H1 (cell line): ENCODE measurements around the gene LYPD6B. TPM values are rescaled to one million over a fixed set of nuclear protein-coding genes. Genes with fewer than 3 reads are reported as not detected.

Experiments used
- CTCF ChIA-PET: fragments of 300-600 bp; sonication (Branson Sonifier 250); formaldehyde crosslinking; loops from one replicate; lab custom pipeline; 2021; ENCODE audit not compliant: partially characterized antibody; lab: Charles Lee
- POLR2A ChIA-PET: fragments of 300-600 bp; sonication (Branson Sonifier 250); formaldehyde crosslinking; loops from one replicate; lab custom pipeline; 2021; ENCODE audit warnings: inconsistent platforms; ENCODE audit not compliant: partially characterized antibody; lab: Charles Lee
- DNase-seq, 2 experiments: peaks; one replicate each; pipeline versions ENCODE4 v3.0.0 to v3.0.0-alpha.2; 2010 to 2022; ENCODE audit warnings: low spot score in 2 of 2, low read depth in 1 of 2, mixed read lengths in 1 of 2
- FAIRE-seq: peaks from 2 replicates; lab custom pipeline; 2011; peaks lifted over from hg19 to GRCh38; lab: Jason Lieb, UNC
- H2AFZ ChIP-seq: 2 replicates; pipeline ENCODE4 v1.8.1; 2012; ENCODE audit warnings: low read length, inconsistent platforms
- H2AK5ac ChIP-seq: 2 replicates; pipeline ENCODE4 v1.6.1; 2013; ENCODE audit warnings: low read depth, low read length
- H2BK120ac ChIP-seq: replicated peaks from 2 replicates; pipeline ENCODE3; 2013; ENCODE audit warnings: low read depth, low read length, inconsistent platforms
- H2BK12ac ChIP-seq: 2 replicates; pipeline ENCODE4 v1.6.1; 2013; ENCODE audit warnings: low read depth, low read length
- H2BK15ac ChIP-seq: 2 replicates; pipeline ENCODE4 v1.6.1; 2013; ENCODE audit warnings: low read length
- H2BK20ac ChIP-seq: 2 replicates; pipeline ENCODE4 v1.6.1; 2013; ENCODE audit warnings: low read length
- H2BK5ac ChIP-seq: 2 replicates; pipeline ENCODE4 v1.6.1; 2013; ENCODE audit warnings: low read depth, low read length
- H3K14ac ChIP-seq: 2 replicates; pipeline ENCODE4 v1.6.1; 2013; ENCODE audit warnings: inconsistent platforms; ENCODE audit not compliant: insufficient read length
- H3K18ac ChIP-seq: 2 replicates; pipeline ENCODE4 v1.6.1; 2013; ENCODE audit warnings: low read length; ENCODE audit errors: extremely low read depth
- H3K23ac ChIP-seq: 2 replicates; pipeline ENCODE4 v1.6.1; 2013; ENCODE audit warnings: inconsistent platforms; ENCODE audit not compliant: insufficient read length
- H3K23me2 ChIP-seq: 2 replicates; pipeline ENCODE4 v1.6.1; 2013; ENCODE audit warnings: low read depth, low read length
- H3K27ac ChIP-seq: 2 replicates; pipeline ENCODE4 v1.6.1; 2011; ENCODE audit warnings: low read depth, low read length, inconsistent platforms
- H3K27me3 ChIP-seq, 4 experiments: replicated peaks in 1 of 4; 1 replicate in 1 of 4; 2 replicates in 3 of 4; pipeline versions ENCODE4 v1.6.1 to v1.8.1; 2011 to 2013; ENCODE audit warnings: low read length in 3 of 4, mild to moderate bottlenecking in 3 of 4, inconsistent platforms in 2 of 4, mixed read lengths in 2 of 4, moderate library complexity in 1 of 4; ENCODE audit not compliant: control insufficient read depth in 3 of 4, insufficient read depth in 3 of 4; ENCODE audit errors: extremely low read depth in 1 of 4
- H3K36me3 ChIP-seq, 4 experiments: 2 replicates each; pipeline versions ENCODE4 v1.6.1 to v1.8.1; 2011 to 2013; ENCODE audit warnings: mild to moderate bottlenecking in 4 of 4, low read length in 3 of 4, moderate library complexity in 2 of 4, control low read depth in 1 of 4, inconsistent platforms in 1 of 4; ENCODE audit not compliant: insufficient read depth in 4 of 4, control insufficient read depth in 2 of 4
- H3K4ac ChIP-seq: replicated peaks from 2 replicates; pipeline ENCODE3; 2013; ENCODE audit warnings: low read length, low read depth, mixed read lengths, inconsistent platforms; ENCODE audit not compliant: insufficient read length
- H3K4me1 ChIP-seq, 4 experiments: replicated peaks in 1 of 4; 1 replicate in 1 of 4; 2 replicates in 3 of 4; pipeline versions ENCODE4 v1.6.1 to v1.8.1; 2011 to 2013; ENCODE audit warnings: low read length in 3 of 4, inconsistent platforms in 2 of 4, mixed read lengths in 1 of 4; ENCODE audit not compliant: insufficient read depth in 4 of 4, control insufficient read depth in 3 of 4
- H3K4me2 ChIP-seq, 2 experiments: 2 replicates each; pipeline versions ENCODE4 v1.6.1 to v1.8.1; 2011 to 2013; ENCODE audit warnings: low read depth in 2 of 2, low read length in 2 of 2, control low read depth in 1 of 2, inconsistent platforms in 1 of 2, mild to moderate bottlenecking in 1 of 2; ENCODE audit not compliant: insufficient read depth in 1 of 2
- H3K4me3 ChIP-seq, 4 experiments: fragments of 200-600, 300-600 bp in 1 of 4; sonication (generic), shearing (Covaris generic), sonication (Bioruptor Twin) in 1 of 4; 2 replicates each; pipeline versions ENCODE4 v1.5.1 to v1.8.1; 2011 to 2016; ENCODE audit warnings: low read length in 4 of 4, low read depth in 3 of 4, control low read depth in 2 of 4, inconsistent platforms in 2 of 4, mild to moderate bottlenecking in 2 of 4, mixed read lengths in 1 of 4, moderate library complexity in 1 of 4; ENCODE audit not compliant: insufficient read depth in 2 of 4; ENCODE audit errors: extremely low read depth in 1 of 4
- H3K56ac ChIP-seq: replicated peaks from 2 replicates; pipeline ENCODE3; 2013; ENCODE audit warnings: low read depth, mild to moderate bottlenecking, mixed read lengths, low read length, inconsistent platforms; ENCODE audit not compliant: insufficient read length
- H3K79me1 ChIP-seq: 2 replicates; pipeline ENCODE4 v1.6.1; 2013; ENCODE audit warnings: low read depth, low read length, control low read depth
- H3K79me2 ChIP-seq, 2 experiments: 2 replicates each; pipeline versions ENCODE4 v1.6.1 to v1.8.1; 2012 to 2013; ENCODE audit warnings: low read length in 2 of 2, mild to moderate bottlenecking in 2 of 2, inconsistent platforms in 1 of 2; ENCODE audit not compliant: insufficient read depth in 2 of 2, control insufficient read depth in 1 of 2
- H3K9ac ChIP-seq, 4 experiments: replicated peaks in 1 of 4; 1 replicate in 1 of 4; 2 replicates in 3 of 4; pipeline versions ENCODE4 v1.6.1 to v1.8.1; 2011 to 2013; ENCODE audit warnings: low read depth in 3 of 4, low read length in 3 of 4, control low read depth in 2 of 4, mild to moderate bottlenecking in 2 of 4, moderate library complexity in 2 of 4, inconsistent platforms in 1 of 4; ENCODE audit errors: extremely low read depth in 1 of 4
- H3K9me3 ChIP-seq, 2 experiments: 2 replicates each; pipeline versions ENCODE4 v1.6.1 to v1.8.1; 2012 to 2013; ENCODE audit warnings: mild to moderate bottlenecking in 2 of 2, moderate library complexity in 2 of 2, control low read depth in 1 of 2, inconsistent platforms in 1 of 2, low read depth in 1 of 2, low read length in 1 of 2, mixed read lengths in 1 of 2; ENCODE audit not compliant: insufficient read depth in 2 of 2
- H4K20me1 ChIP-seq, 2 experiments: replicated peaks in 1 of 2; 2 replicates each; pipeline versions ENCODE3 to v1.8.1; 2011 to 2013; ENCODE audit warnings: inconsistent platforms in 2 of 2, low read length in 2 of 2, mild to moderate bottlenecking in 1 of 2; ENCODE audit not compliant: insufficient read depth in 2 of 2, control insufficient read depth in 1 of 2
- H4K5ac ChIP-seq: 2 replicates; pipeline ENCODE4 v1.6.1; 2013; ENCODE audit warnings: low read length, low read depth, mixed read lengths, inconsistent platforms; ENCODE audit not compliant: insufficient read length
- H4K8ac ChIP-seq: 2 replicates; pipeline ENCODE4 v1.8.0; 2013; ENCODE audit warnings: mild to moderate bottlenecking, moderate library complexity, low read length, inconsistent platforms; ENCODE audit not compliant: insufficient read depth; ENCODE audit errors: extremely low read depth
- H4K91ac ChIP-seq: replicated peaks from 2 replicates; pipeline ENCODE3; 2013; ENCODE audit warnings: low read length, mixed read lengths, inconsistent platforms; ENCODE audit not compliant: insufficient read length
- BACH1 ChIP-seq: IDR thresholded peaks from 2 replicates; pipeline ENCODE4 v1.6.1; 2012; ENCODE audit warnings: low read length, improper control_type of control experiment
- BCL11A ChIP-seq, 2 experiments: IDR thresholded peaks; one replicate each; pipeline ENCODE4 v1.6.1; 2011; ENCODE audit warnings: low read depth in 2 of 2, low read length in 2 of 2, mild to moderate bottlenecking in 2 of 2
- CEBPB ChIP-seq: IDR thresholded peaks from 2 replicates; pipeline ENCODE4 v1.6.1; 2012; ENCODE audit warnings: low read depth, low read length
- CTCF ChIP-seq, 3 experiments: IDR thresholded peaks; 1 replicate in 2 of 3; 2 replicates in 1 of 3; pipeline versions ENCODE4 v1.5.1 to v1.6.1; 2011; ENCODE audit warnings: low read length in 3 of 3, mild to moderate bottlenecking in 3 of 3, inconsistent platforms in 2 of 3, low read depth in 1 of 3, moderate library complexity in 1 of 3; ENCODE audit not compliant: insufficient read depth in 1 of 3; ENCODE audit errors: control extremely low read depth in 1 of 3
- EGR1 ChIP-seq: IDR thresholded peaks from 2 replicates; pipeline ENCODE4 v1.6.1; 2011; ENCODE audit warnings: low read depth, low read length, borderline replicate concordance
- FOSL1 ChIP-seq: IDR thresholded peaks from 2 replicates; pipeline ENCODE4 v1.6.1; 2011; ENCODE audit warnings: mild to moderate bottlenecking, low read depth, low read length, moderate library complexity; ENCODE audit not compliant: insufficient read depth
- KDM1A ChIP-seq: fragments of 200-600, 300-600 bp; sonication (generic); IDR thresholded peaks from 2 replicates; pipeline ENCODE4 v1.7.1; 2016; ENCODE audit warnings: mild to moderate bottlenecking, low read length, borderline replicate concordance
- NRF1 ChIP-seq: IDR thresholded peaks from 2 replicates; pipeline ENCODE4 v1.6.1; 2011; ENCODE audit warnings: mild to moderate bottlenecking, low read depth, low read length, improper control_type of control experiment
- RAD21 ChIP-seq, 2 experiments: IDR thresholded peaks in 1 of 2; conservative IDR thresholded peaks in 1 of 2; 2 replicates each; pipeline ENCODE4 v1.6.1; 2011; ENCODE audit warnings: low read depth in 2 of 2, low read length in 2 of 2, improper control_type of control experiment in 1 of 2, inconsistent platforms in 1 of 2, mild to moderate bottlenecking in 1 of 2, moderate library complexity in 1 of 2
- RBBP5 ChIP-seq: IDR thresholded peaks from 2 replicates; pipeline ENCODE4 v1.7.1; 2012; ENCODE audit warnings: low read depth, mild to moderate bottlenecking, inconsistent platforms, low read length, moderate library complexity, borderline replicate concordance
- SIRT6 ChIP-seq: IDR thresholded peaks from one replicate; pipeline ENCODE4 v1.7.1; 2012; ENCODE audit warnings: low read length, inconsistent platforms
- SIX5 ChIP-seq: IDR thresholded peaks from 2 replicates; pipeline ENCODE4 v1.6.1; 2011; ENCODE audit warnings: mild to moderate bottlenecking, low read depth, low read length
- SRF ChIP-seq: IDR thresholded peaks from 2 replicates; pipeline ENCODE4 v1.6.1; 2011; ENCODE audit warnings: mild to moderate bottlenecking, low read depth, low read length, moderate library complexity
- WGBS, 2 experiments: shearing (Covaris generic) in 1 of 2; methylation state at CpG; one replicate each; pipeline versions ENCODE4 v1.1.6 to v1.1.7; 2013 to 2015; ENCODE audit warnings: low lambda C conversion rate in 2 of 2, mixed read lengths in 2 of 2, inconsistent platforms in 1 of 2, low coverage in 1 of 2, missing lambda C conversion rate in 1 of 2; ENCODE audit not compliant: insufficient replicate concordance in 2 of 2, insufficient coverage in 1 of 2, insufficient read length in 1 of 2; ENCODE audit errors: extremely low coverage in 1 of 2, missing lambda C conversion rate in 1 of 2; 5-methylcytosine and 5-hydroxymethylcytosine counted together
- polyA plus RNA-seq, 7 experiments: library from polyadenylated mRNA; depleted of rRNA in 3 of 7; stranded (reverse) in 5 of 7; unstranded in 2 of 7; fragments of >200 nt in 5 of 7; fragments of 200-250 nt in 2 of 7; gene quantifications; 1 replicate in 5 of 7; 2 replicates in 1 of 7; 4 replicates in 1 of 7; pipeline versions ENCODE4 v1.2.1 to v1.2.3, GENCODE V29; 2011 to 2013; ENCODE audit warnings: missing spikeins in 2 of 7, mixed read lengths in 2 of 7
- total RNA-seq: library from RNA; stranded (reverse); fragmentation: NEBNext Ultra II Directional; extraction: Animal tissue kit (Norgen Biotek cat#: 25700); gene quantifications from 2 replicates; pipeline ENCODE4 v1.2.1, GENCODE V29; 2021

LYPD6B gene
- total and polyA plus RNA-seq, 2 of the 8 experiments (the other 6 are each of a cell fraction or from before 2014, with no cell fraction given): 2.2 to 3.5 TPM

GRCh38 chr2:149192427-149192826 is 153.9 kb downstream of the LYPD6B start:
- Histone ChIP-seq H3K4me2 (no peak overlapping the region), H3K36me3 (no peaks in the 10 kb centered on the region), H4K8ac (no peak overlapping the region), H2BK5ac (no peak overlapping the region), H3K14ac (no peak overlapping the region), H3K4ac (no peak overlapping the region), H4K5ac (no peak overlapping the region), H3K79me1 (no peaks in the 10 kb centered on the region), H2AFZ (no peak overlapping the region), H3K56ac (no peak overlapping the region), H3K4me3 (no peak overlapping the region), H2AK5ac (no peak overlapping the region), H2BK12ac (no peak overlapping the region), H3K9me3 (no peaks in the 10 kb centered on the region), H3K23me2 (no peaks in the 10 kb centered on the region), H3K27ac (no peak overlapping the region), H2BK15ac (no peak overlapping the region), H4K20me1 (no peaks in the 10 kb centered on the region), H3K18ac (no peak overlapping the region), H3K4me1 (no peaks in the 10 kb centered on the region), H3K79me2 (no peaks in the 10 kb centered on the region), H3K27me3 (no peaks in the 10 kb centered on the region), H3K9ac (no peak overlapping the region), H4K91ac (no peak overlapping the region), H3K23ac (no peak overlapping the region), H2BK20ac (no peak overlapping the region), H2BK120ac (no peak overlapping the region)
- ChIA-PET POLR2A (no interaction called here), CTCF (no interaction called here)
- FAIRE-seq (no peak), DNase-seq (no peak)
- WGBS, 2 experiments: 87% methylated on average over 1 of the region's 1 CpG; no CpG with 5 or more reads in 1 of the 2 experiments
- TF ChIP-seq RAD21 (IDR thresholded peaks at IDR 0.05 in 1 of 2, conservative IDR thresholded peaks at IDR 0.05 in 1 of 2; ENCODE audit: low read depth in 2 of 2, low read length in 2 of 2) (no peak), SIX5 (no peak), CEBPB (no peak), RBBP5 (no peak), EGR1 (no peak), SIRT6 (no peak), FOSL1 (no peak), CTCF (IDR thresholded peaks at IDR 0.05; ENCODE audit: control extremely low read depth in 1 of 3, insufficient read depth in 1 of 3, low read depth in 1 of 3, low read length in 3 of 3) (no peak), KDM1A (no peak), NRF1 (no peak), SRF (no peak), BCL11A (IDR thresholded peaks at IDR 0.05; ENCODE audit: low read depth in 2 of 2, low read length in 2 of 2) (no peak), BACH1 (no peak)
